HG03066 (cell line): ENCODE measurements around the gene LDLRAD4.

Experiments
- ATAC-seq: cut with Tn5 transposase; IDR thresholded peaks from one replicate; pipeline ENCODE4 v1.9.1; 2021; ENCODE audit warnings: low read depth; ENCODE audit not compliant: unreplicated experiment

The LDLRAD4 gene

GRCh38 chr18:13438507-13439056 is 220.0 kb downstream of the LDLRAD4 start:
- no peak for ATAC-seq

- no peak for ATAC-seq
Observed at GRCh38 chr18:13439461-13439860, 220.9 kb downstream of the LDLRAD4 start.

- no peak for ATAC-seq
Observed at GRCh38 chr18:13440277-13441248, 222.0 kb downstream of the LDLRAD4 start.

- ATAC-seq: no peak
Observed at GRCh38 chr18:13441736-13442135, 223.2 kb downstream of the LDLRAD4 start.

- no peak for ATAC-seq
Observed at GRCh38 chr18:13442451-13442850, 223.9 kb downstream of the LDLRAD4 start.

- ATAC-seq: no peak
Observed at GRCh38 chr18:13443552-13443951, 225.0 kb downstream of the LDLRAD4 start.

GRCh38 chr18:13444430-13445240 is 226.1 kb downstream of the LDLRAD4 start:
- no peak for ATAC-seq

GRCh38 chr18:13445241-13445897 is 226.8 kb downstream of the LDLRAD4 start:
- ATAC-seq: no peak

GRCh38 chr18:13446024-13446423 is 227.5 kb downstream of the LDLRAD4 start:
- no peak for ATAC-seq

- no peak for ATAC-seq
Observed at GRCh38 chr18:13446610-13447461, 228.3 kb downstream of the LDLRAD4 start.

- no peak for ATAC-seq
Observed at GRCh38 chr18:13447621-13448334, 229.2 kb downstream of the LDLRAD4 start.

- ATAC-seq: no peak
Observed at GRCh38 chr18:13448335-13448795, 229.8 kb downstream of the LDLRAD4 start.

GRCh38 chr18:13449651-13450050 is 231.1 kb downstream of the LDLRAD4 start:
- ATAC-seq: no peak

- peak; percentile 75 for ATAC-seq
Observed at GRCh38 chr18:13450289-13451212, 232.0 kb downstream of the LDLRAD4 start.

- no peak for ATAC-seq
Observed at GRCh38 chr18:13451213-13451540, 232.6 kb downstream of the LDLRAD4 start.

- no peak for ATAC-seq
Observed at GRCh38 chr18:13451661-13452387, 233.3 kb downstream of the LDLRAD4 start.

- no peak for ATAC-seq
Observed at GRCh38 chr18:13452388-13452811, 233.8 kb downstream of the LDLRAD4 start.
